A673 (cell line): ENCODE results near the gene IGFBP2.

Source experiments
- EZH2 ChIP-seq: fragments of 200-600 bp; sonication (generic); IDR thresholded peaks from 2 replicates; pipeline ENCODE4 v1.6.1; 2017; ENCODE audit warnings: borderline replicate concordance, low read depth, mild to moderate bottlenecking, mixed read lengths, antibody characterized with exemption, low read length; ENCODE audit not compliant: poor library complexity, severe bottlenecking
- TF ChIP-seq, protein P1 (sequence below): fragments of 300-800, 200-600 bp; sonication (generic); conservative IDR thresholded peaks from 2 replicates; pipeline ENCODE4 v1.5.1; 2017; ENCODE audit warnings: low read depth, mild to moderate bottlenecking, antibody characterized with exemption, low read length, moderate library complexity, mixed read lengths

DNA sequence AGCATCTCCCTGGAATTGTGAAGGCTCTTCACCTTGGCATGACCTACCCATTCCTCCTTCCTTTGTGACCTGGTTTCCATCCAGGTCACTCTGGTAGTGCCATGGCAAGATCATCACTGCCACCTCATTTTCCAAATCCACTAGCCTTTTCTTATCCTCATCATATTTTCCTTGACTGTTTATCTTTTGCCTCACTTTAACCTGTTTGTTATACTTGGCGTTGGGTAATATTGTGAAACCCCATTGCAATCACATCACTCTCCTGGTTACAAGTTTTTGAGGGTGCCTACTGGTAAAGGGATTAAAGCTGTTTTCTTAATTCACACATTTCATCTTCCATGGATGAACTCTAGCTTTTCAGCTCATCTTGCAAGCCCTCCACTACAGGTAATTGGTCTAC is 39.1 kb upstream of the IGFBP2 start:
- TF ChIP-seq, protein P1, sequence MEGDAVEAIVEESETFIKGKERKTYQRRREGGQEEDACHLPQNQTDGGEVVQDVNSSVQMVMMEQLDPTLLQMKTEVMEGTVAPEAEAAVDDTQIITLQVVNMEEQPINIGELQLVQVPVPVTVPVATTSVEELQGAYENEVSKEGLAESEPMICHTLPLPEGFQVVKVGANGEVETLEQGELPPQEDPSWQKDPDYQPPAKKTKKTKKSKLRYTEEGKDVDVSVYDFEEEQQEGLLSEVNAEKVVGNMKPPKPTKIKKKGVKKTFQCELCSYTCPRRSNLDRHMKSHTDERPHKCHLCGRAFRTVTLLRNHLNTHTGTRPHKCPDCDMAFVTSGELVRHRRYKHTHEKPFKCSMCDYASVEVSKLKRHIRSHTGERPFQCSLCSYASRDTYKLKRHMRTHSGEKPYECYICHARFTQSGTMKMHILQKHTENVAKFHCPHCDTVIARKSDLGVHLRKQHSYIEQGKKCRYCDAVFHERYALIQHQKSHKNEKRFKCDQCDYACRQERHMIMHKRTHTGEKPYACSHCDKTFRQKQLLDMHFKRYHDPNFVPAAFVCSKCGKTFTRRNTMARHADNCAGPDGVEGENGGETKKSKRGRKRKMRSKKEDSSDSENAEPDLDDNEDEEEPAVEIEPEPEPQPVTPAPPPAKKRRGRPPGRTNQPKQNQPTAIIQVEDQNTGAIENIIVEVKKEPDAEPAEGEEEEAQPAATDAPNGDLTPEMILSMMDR = no peak
- TF ChIP-seq EZH2 = no peak
